DMS 273 treated with DMSO at 0.1 percent for 48 hours (cell line): Measurements from ENCODE around the gene PEBP1.

ENCODE experiments used
- DNase-seq: peaks from one replicate; lab custom pipeline; 2025; lab: John Stamatoyannopoulos, UW

The PEBP1 gene

DNA sequence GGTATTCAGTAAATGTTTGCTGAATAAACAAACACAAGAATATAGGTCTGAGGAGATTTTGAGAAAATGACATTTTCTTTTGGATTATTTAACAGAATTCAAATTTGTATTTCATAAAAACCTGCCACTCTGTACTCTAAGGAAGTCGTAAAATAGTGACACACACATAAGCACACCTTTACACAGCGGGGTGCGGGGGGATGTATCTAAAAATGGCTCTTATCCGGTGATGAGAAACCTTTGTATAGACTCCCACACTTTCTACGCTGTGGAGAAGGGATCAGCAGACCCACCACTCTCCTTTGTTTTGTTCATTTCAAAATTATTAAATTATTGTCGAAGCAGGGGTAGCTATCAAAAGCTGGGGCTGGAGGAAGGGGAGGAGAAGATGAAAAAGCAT, 58.0 kb downstream of the PEBP1 start:
- no peak for DNase-seq
